ENCODE data around the gene TFEB.

TFEB gene

DNA sequence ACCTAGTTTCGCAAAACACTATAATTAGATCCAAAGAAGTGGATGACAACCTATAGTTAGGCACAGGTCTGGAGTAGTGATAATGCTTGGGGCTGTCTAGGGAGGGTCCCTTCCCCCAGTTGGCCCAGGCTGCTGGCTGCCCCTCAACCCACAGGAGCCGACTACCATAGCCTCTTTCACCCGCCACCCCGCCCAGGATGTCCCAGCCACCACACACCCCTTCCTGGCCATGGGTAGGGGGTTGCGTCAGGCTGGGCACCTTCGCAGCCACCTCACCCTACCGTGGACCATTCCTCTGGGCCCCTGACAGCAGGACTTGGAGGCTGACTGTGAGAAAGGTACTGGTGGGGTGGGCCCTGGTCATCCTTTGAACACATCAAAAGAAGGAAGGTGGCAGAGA lies 8.5 kb downstream of the TFEB start:
- POLR2A ChIA-PET: no interaction called here
- no peak for DNase-seq (ENCODE audit: extremely low spot score)
- CTCF ChIA-PET: interaction anchor here (3.1 to 18.9 kb wide), 2 partner anchors 10 to 22 kb away, joined by 15 to 264 read pairs; no protein-coding TSS in a partner anchor
- TF ChIP-seq, protein P1, sequence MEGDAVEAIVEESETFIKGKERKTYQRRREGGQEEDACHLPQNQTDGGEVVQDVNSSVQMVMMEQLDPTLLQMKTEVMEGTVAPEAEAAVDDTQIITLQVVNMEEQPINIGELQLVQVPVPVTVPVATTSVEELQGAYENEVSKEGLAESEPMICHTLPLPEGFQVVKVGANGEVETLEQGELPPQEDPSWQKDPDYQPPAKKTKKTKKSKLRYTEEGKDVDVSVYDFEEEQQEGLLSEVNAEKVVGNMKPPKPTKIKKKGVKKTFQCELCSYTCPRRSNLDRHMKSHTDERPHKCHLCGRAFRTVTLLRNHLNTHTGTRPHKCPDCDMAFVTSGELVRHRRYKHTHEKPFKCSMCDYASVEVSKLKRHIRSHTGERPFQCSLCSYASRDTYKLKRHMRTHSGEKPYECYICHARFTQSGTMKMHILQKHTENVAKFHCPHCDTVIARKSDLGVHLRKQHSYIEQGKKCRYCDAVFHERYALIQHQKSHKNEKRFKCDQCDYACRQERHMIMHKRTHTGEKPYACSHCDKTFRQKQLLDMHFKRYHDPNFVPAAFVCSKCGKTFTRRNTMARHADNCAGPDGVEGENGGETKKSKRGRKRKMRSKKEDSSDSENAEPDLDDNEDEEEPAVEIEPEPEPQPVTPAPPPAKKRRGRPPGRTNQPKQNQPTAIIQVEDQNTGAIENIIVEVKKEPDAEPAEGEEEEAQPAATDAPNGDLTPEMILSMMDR (IDR thresholded peaks at IDR 0.05; ENCODE audit: control extremely low read depth, extremely low read depth, low read depth, missing control alignments): no peak

DNA sequence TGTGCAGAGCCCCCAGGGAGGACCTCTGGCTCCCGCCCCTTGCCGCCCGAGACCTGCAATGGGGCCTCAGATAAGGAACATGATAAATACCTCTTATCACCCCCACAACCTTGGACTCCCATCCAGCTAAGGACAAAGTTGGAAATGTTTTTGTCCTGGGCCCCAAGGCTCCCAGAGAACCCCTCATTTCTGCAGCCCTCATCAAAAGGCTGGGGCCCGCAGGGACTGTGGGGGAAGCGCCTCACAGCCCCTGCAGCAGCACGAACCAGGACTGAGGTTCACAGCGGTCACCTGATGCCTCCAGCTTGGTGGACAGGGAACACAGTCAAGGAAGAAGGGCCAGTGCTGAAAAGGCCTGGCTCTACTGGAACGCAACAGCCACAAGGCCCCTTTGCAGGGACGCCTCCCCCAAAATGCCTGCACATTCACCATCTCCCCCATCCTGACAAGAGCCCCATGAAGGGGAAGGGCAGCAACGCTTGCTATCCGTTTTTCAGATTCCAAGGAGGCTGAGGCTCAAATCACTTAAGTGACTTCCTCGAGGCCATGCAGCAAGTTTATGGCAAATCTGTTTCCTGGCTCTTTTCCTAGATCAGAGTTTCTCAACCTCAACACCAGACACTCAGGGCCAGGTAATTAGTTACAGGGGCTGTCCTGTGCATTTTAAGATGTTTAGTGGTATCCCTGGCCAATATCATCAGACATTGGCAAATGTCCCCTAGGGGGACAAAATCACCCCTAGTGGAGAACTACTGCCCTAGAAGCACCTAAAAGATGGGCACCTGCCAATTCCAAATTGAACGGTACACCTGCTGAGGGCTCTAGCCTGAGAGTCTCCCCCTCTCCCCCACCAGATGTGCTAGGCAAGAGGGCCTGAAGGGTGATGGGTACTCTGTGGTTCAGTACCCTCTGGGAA lies 10.6 kb downstream of the TFEB start:
- POLR2A ChIA-PET: interaction anchor here (0.7 to 3.2 kb wide), 2 partner anchors 9 to 18 kb away, joined by 3 to 33 read pairs; no protein-coding TSS in a partner anchor
- no peak for DNase-seq (ENCODE audit: extremely low spot score)
- TF ChIP-seq, protein P1 (IDR thresholded peaks at IDR 0.05; ENCODE audit: control extremely low read depth, extremely low read depth, low read depth, missing control alignments): no peak
- CTCF ChIA-PET: interaction anchor here (1.3 to 18.9 kb wide), 5 partner anchors 8 to 62 kb away, joined by 3 to 264 read pairs (median 15); partner anchors contain the start of genes TFEB and TOMM6

DNA sequence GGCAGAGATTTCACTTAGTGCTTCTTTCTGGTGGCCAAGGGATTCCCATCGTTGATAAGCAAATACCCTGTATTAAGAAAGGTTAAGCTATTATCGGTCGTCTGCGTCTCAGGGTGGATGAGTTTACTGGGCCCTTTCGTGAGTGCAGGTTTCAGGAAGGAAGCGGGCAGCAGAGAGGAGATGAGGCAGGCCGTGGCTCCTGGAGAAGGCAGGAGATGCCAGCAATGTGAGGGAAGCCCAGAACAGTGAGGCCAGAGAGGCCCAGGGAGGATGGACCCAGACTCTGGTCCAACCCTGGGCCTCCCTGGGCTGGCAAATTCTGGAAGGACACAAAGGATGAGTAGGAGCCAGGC lies 11.2 kb downstream of the TFEB start:
- DNase-seq (ENCODE audit: extremely low spot score): no peak
- TF ChIP-seq, protein P1 (IDR thresholded peaks at IDR 0.05; ENCODE audit: control extremely low read depth, extremely low read depth, low read depth, missing control alignments): no peak
- ChIA-PET POLR2A (interaction anchor here (0.7 to 3.2 kb wide), 2 partner anchors 9 to 18 kb away, joined by 3 to 33 read pairs; no protein-coding TSS in a partner anchor), CTCF (interaction anchor here (3.1 to 18.9 kb wide), 3 partner anchors 8 to 19 kb away, joined by 15 to 264 read pairs (median 28); partner anchors contain the start of gene TFEB)

DNA sequence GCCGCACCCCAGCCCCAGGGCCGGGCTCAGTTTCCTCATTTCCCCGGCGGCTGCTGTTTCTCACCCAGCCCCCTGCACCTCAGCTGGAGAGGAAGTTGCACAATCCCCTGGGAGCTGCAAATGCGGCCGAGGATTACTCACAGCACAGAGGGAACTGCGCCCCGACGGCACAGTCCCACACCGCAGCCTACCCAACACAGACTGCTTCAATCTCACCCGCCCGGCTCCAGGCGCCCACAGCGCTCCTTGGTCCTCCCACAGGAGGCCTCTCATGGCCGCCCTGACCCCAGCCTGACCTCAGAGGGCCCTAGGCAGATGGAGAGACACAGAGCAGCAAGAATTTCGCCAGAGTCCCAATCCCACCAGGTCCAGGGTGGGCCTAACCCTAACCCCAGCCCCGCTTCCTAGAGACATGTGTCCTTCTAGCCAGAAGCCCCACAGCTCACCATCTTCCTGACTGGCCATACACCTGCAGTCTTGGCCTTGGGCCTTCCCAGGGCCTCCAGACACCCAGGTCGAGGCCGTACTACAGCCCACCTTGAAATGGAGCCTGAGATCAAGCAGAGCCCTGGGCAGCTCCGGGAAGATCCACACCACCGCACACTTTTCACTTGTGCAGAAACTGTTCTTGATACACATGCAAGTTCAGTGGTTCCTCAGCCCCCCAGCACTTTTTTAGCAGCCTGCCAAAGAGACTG lies 11.7 kb downstream of the TFEB start:
- CTCF ChIA-PET: interaction anchor here (0.6 to 18.9 kb wide), 7 partner anchors 7 to 414 kb away, joined by 3 to 264 read pairs (median 5); partner anchors contain the start of gene TFEB
- peak; percentile 89 for DNase-seq (ENCODE audit: extremely low spot score)
- POLR2A ChIA-PET: interaction anchor here (0.7 to 5.2 kb wide), 3 partner anchors 8 to 17 kb away, joined by 3 to 39 read pairs (median 33); no protein-coding TSS in a partner anchor
- TF ChIP-seq, protein P1 (IDR thresholded peaks at IDR 0.05; ENCODE audit: control extremely low read depth, extremely low read depth, low read depth, missing control alignments): no peak

DNA sequence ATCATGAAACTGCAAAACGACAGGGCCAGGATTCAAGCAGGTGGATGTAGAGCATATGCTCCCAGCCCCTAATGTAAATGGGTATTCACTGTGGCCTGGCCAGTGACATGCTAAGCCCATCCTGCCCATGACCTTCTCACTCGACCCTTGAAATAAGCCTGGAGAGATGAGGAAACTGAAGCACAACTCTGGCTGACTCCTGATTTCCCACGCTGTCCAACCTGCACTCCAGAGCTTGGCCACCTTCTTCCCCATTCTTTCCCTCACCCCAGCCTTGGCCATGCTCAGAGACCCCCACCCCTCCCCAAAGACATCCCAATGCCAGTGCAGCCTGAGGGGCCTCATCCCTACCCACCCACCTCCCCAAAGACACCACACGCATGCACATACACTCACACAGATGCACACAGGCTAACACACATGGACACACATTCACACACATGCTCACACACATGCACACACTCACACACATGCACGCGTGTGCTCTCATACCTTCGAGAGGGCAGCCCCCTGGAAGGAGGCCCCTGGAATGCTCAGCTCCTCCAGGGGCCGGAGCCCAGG lies 12.4 kb downstream of the TFEB start:
- CTCF ChIA-PET: interaction anchor here (0.6 to 18.9 kb wide), 7 partner anchors 9 to 414 kb away, joined by 3 to 264 read pairs (median 5); partner anchors contain the start of gene TFEB
- TF ChIP-seq, protein P1 (IDR thresholded peaks at IDR 0.05; ENCODE audit: control extremely low read depth, extremely low read depth, low read depth, missing control alignments): no peak
- no peak for DNase-seq (ENCODE audit: extremely low spot score)
- POLR2A ChIA-PET: interaction anchor here (0.6 to 5.2 kb wide), 3 partner anchors 10 to 25 kb away, joined by 3 to 39 read pairs (median 33); no protein-coding TSS in a partner anchor
